HepG2 (cell line): ENCODE results near the gene RGR. TPM values are rescaled to one million over a fixed set of nuclear protein-coding genes. Genes with fewer than 3 reads are reported as not detected.
A peak's percentile ranks its signal among the peaks of the same experiment; 100 is the strongest.

Experiments used
- ATM ChIP-seq: fragments of 450-650 bp; IDR thresholded peaks from 2 replicates; pipeline ENCODE4 v1.7.1; 2017; ENCODE audit warnings: mild to moderate bottlenecking, borderline replicate concordance
- E2F2 ChIP-seq: sonication (generic); formaldehyde crosslinking; IDR thresholded peaks from 2 replicates; pipeline ENCODE4 v1.4.0; 2020; ENCODE audit warnings: missing genetic modification reagents, borderline replicate concordance
- FOSL2 ChIP-seq: sonication (generic); formaldehyde crosslinking; IDR thresholded peaks from 2 replicates; pipeline ENCODE4 v1.4.0; 2020; ENCODE audit warnings: missing genetic modification reagents
- MLLT10 ChIP-seq: sonication (generic); formaldehyde crosslinking; IDR thresholded peaks from 2 replicates; pipeline ENCODE4 v1.4.0; 2020; ENCODE audit warnings: missing genetic modification reagents
- SIX4 ChIP-seq: sonication (generic); formaldehyde crosslinking; IDR thresholded peaks from 2 replicates; pipeline ENCODE4 v1.4.0; 2020; ENCODE audit warnings: missing genetic modification reagents
- SMAD3 ChIP-seq: sonication (generic); formaldehyde crosslinking; IDR thresholded peaks from 2 replicates; pipeline ENCODE4 v1.4.0; 2020; ENCODE audit warnings: missing genetic modification reagents
- SMAD9 ChIP-seq: sonication (generic); formaldehyde crosslinking; IDR thresholded peaks from 2 replicates; pipeline ENCODE4 v1.5.1; 2020; ENCODE audit warnings: mild to moderate bottlenecking, missing genetic modification reagents
- ZHX2 ChIP-seq, 2 experiments: sonication (generic) in 1 of 2; formaldehyde crosslinking in 1 of 2; IDR thresholded peaks; 2 replicates each; pipeline versions ENCODE4 v1.6.1 to v1.9.0; 2014 to 2022; ENCODE audit warnings: antibody characterized with exemption in 1 of 2, borderline replicate concordance in 1 of 2, inconsistent platforms in 1 of 2, low read depth in 1 of 2, missing genetic modification reagents in 1 of 2
- ZKSCAN8 ChIP-seq: IDR thresholded peaks from 2 replicates; pipeline ENCODE4 v1.6.1; 2016; ENCODE audit warnings: borderline replicate concordance, missing genetic modification reagents, missing compliant biosample characterization
- ZNF232 ChIP-seq: sonication (generic); formaldehyde crosslinking; IDR thresholded peaks from 2 replicates; pipeline ENCODE4 v1.4.0; 2020; ENCODE audit warnings: missing genetic modification reagents, borderline replicate concordance
- ZNF383 ChIP-seq: sonication (generic); formaldehyde crosslinking; IDR thresholded peaks from 2 replicates; pipeline ENCODE4 v1.4.0; 2020; ENCODE audit warnings: missing genetic modification reagents, mild to moderate bottlenecking, borderline replicate concordance
- ZNF558 ChIP-seq: sonication (generic); formaldehyde crosslinking; IDR thresholded peaks from 2 replicates; pipeline ENCODE4 v1.9.0; 2022; ENCODE audit warnings: mild to moderate bottlenecking, missing genetic modification reagents, borderline replicate concordance
- ZNF614 ChIP-seq: IDR thresholded peaks from 2 replicates; pipeline ENCODE4 v1.6.1; 2018; ENCODE audit warnings: missing biosample characterization, missing genetic modification reagents, inconsistent platforms, borderline replicate concordance
- ZNF709 ChIP-seq: sonication (generic); formaldehyde crosslinking; IDR thresholded peaks from 2 replicates; pipeline ENCODE4 v1.5.0; 2020; ENCODE audit warnings: mild to moderate bottlenecking, missing genetic modification reagents
- polyA plus RNA-seq, 8 experiments: library from polyadenylated mRNA; depleted of rRNA in 3 of 8; stranded (reverse) in 7 of 8; unstranded in 1 of 8; fragments of >200 nt; fragmentation: Illumina TruSeq in 4 of 8; extraction: Trizol in 4 of 8; gene quantifications; 2 replicates each; pipeline versions ENCODE4 v1.2.1 to v1.2.3, GENCODE V29; 2011 to 2016; ENCODE audit warnings: low read depth in 4 of 8, missing spikeins in 1 of 8, mixed read lengths in 1 of 8; ENCODE audit not compliant: insufficient read depth in 1 of 8
- total RNA-seq, 5 experiments: library from RNA; depleted of rRNA; stranded (reverse); fragments of >200 nt; fragmentation: Illumina TruSeq; extraction: Trizol; gene quantifications; 2 replicates each; pipeline ENCODE4 v1.2.3, GENCODE V29; 2016; ENCODE audit warnings: low read depth in 1 of 5
- TF ChIP-seq, protein P1 (sequence below): sonication (generic); formaldehyde crosslinking; IDR thresholded peaks from 2 replicates; pipeline ENCODE4 v1.5.0; 2020; ENCODE audit warnings: mild to moderate bottlenecking, missing genetic modification reagents, borderline replicate concordance
- TF ChIP-seq, protein P2 (sequence below): sonication (generic); formaldehyde crosslinking; IDR thresholded peaks from 2 replicates; pipeline ENCODE4 v1.4.0; 2020; ENCODE audit warnings: missing genetic modification reagents

The RGR gene
- total and polyA plus RNA-seq, 2 of the 13 experiments (the other 11 are each of a cell fraction or from before 2014, with no cell fraction given): 0.69 to 0.71 TPM

- TF ChIP-seq ZHX2 (IDR thresholded peaks at IDR 0.05; ENCODE audit: low read depth) (no peak), ZHX2 (CRISPR knock-in tag; IDR thresholded peaks at IDR 0.05; ENCODE audit: borderline replicate concordance) (0 out of 2 replicates have a peak, but pooled peaks have one; percentile 37), SIX4 (CRISPR knock-in tag) (peak; percentile 53; the same call in 1 of the 2 replicates), FOSL2 (CRISPR knock-in tag) (peak; percentile 43; the same call in 1 of the 2 replicates), ZKSCAN8 (no peak), MLLT10 (CRISPR knock-in tag) (no peak), ZNF709 (CRISPR knock-in tag) (peak; percentile 42; the same call in 1 of the 2 replicates), ZNF232 (CRISPR knock-in tag) (peak; percentile 93), E2F2 (CRISPR knock-in tag) (no peak), SMAD9 (CRISPR knock-in tag) (no peak), ZNF383 (no peak), ATM (no peak), SMAD3 (CRISPR knock-in tag) (peak; percentile 81; the same call in 1 of the 2 replicates), ZNF614 (peak; percentile 76; the same call in 1 of the 2 replicates), ZNF558 (peak; percentile 42; the same call in 1 of the 2 replicates)
- TF ChIP-seq, protein P1, sequence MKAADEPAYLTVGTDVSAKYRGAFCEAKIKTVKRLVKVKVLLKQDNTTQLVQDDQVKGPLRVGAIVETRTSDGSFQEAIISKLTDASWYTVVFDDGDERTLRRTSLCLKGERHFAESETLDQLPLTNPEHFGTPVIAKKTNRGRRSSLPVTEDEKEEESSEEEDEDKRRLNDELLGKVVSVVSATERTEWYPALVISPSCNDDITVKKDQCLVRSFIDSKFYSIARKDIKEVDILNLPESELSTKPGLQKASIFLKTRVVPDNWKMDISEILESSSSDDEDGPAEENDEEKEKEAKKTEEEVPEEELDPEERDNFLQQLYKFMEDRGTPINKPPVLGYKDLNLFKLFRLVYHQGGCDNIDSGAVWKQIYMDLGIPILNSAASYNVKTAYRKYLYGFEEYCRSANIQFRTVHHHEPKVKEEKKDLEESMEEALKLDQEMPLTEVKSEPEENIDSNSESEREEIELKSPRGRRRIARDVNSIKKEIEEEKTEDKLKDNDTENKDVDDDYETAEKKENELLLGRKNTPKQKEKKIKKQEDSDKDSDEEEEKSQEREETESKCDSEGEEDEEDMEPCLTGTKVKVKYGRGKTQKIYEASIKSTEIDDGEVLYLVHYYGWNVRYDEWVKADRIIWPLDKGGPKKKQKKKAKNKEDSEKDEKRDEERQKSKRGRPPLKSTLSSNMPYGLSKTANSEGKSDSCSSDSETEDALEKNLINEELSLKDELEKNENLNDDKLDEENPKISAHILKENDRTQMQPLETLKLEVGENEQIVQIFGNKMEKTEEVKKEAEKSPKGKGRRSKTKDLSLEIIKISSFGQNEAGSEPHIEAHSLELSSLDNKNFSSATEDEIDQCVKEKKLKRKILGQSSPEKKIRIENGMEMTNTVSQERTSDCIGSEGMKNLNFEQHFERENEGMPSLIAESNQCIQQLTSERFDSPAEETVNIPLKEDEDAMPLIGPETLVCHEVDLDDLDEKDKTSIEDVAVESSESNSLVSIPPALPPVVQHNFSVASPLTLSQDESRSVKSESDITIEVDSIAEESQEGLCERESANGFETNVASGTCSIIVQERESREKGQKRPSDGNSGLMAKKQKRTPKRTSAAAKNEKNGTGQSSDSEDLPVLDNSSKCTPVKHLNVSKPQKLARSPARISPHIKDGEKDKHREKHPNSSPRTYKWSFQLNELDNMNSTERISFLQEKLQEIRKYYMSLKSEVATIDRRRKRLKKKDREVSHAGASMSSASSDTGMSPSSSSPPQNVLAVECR (CRISPR knock-in tag): peak; percentile 37; the same call in 1 of the 2 replicates
- TF ChIP-seq, protein P2, sequence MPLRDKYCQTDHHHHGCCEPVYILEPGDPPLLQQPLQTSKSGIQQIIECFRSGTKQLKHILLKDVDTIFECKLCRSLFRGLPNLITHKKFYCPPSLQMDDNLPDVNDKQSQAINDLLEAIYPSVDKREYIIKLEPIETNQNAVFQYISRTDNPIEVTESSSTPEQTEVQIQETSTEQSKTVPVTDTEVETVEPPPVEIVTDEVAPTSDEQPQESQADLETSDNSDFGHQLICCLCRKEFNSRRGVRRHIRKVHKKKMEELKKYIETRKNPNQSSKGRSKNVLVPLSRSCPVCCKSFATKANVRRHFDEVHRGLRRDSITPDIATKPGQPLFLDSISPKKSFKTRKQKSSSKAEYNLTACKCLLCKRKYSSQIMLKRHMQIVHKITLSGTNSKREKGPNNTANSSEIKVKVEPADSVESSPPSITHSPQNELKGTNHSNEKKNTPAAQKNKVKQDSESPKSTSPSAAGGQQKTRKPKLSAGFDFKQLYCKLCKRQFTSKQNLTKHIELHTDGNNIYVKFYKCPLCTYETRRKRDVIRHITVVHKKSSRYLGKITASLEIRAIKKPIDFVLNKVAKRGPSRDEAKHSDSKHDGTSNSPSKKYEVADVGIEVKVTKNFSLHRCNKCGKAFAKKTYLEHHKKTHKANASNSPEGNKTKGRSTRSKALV: no peak
Observed at GRCh38 chr10:84291384-84291783, 46.5 kb downstream of the RGR start (continued).
